IMR-90 (cell line): ENCODE results near the gene ADAMTS14.

Experiments
- BHLHE40 ChIP-seq: fragments of 150-350 bp; IDR thresholded peaks from 2 replicates; pipeline ENCODE4 v1.6.1; 2016; ENCODE audit warnings: mild to moderate bottlenecking, low read depth, low read length
- CEBPB ChIP-seq: IDR thresholded peaks from 2 replicates; pipeline ENCODE4 v1.6.1; 2012; ENCODE audit warnings: low read depth, low read length, improper control_type of control experiment
- CHD1 ChIP-seq: IDR thresholded peaks from 2 replicates; pipeline ENCODE4 v1.6.1; 2012; ENCODE audit warnings: low read depth, low read length, improper control_type of control experiment
- FOS ChIP-seq: fragments of 150-350 bp; IDR thresholded peaks from 2 replicates; pipeline ENCODE4 v1.6.1; 2016; ENCODE audit warnings: low read depth, low read length
- MAZ ChIP-seq: IDR thresholded peaks from 2 replicates; pipeline ENCODE4 v1.6.1; 2012; ENCODE audit warnings: low read depth, mild to moderate bottlenecking, low read length, improper control_type of control experiment, moderate library complexity, borderline replicate concordance
- POLR2A ChIP-seq: IDR thresholded peaks from 2 replicates; pipeline ENCODE4 v1.6.1; 2012; ENCODE audit warnings: mild to moderate bottlenecking, low read depth, low read length
- SMC3 ChIP-seq: fragments of 150-350 bp; IDR thresholded peaks from 2 replicates; pipeline ENCODE4 v1.6.1; 2016; ENCODE audit warnings: low read depth, mild to moderate bottlenecking, antibody characterized with exemption, low read length, moderate library complexity
- TF ChIP-seq, protein P1 (sequence below): conservative IDR thresholded peaks from 2 replicates; pipeline ENCODE4 v1.5.1; 2012; ENCODE audit warnings: mild to moderate bottlenecking, low read depth, low read length, improper control_type of control experiment
- TF ChIP-seq, protein P2 (sequence below): fragments of 150-350 bp; IDR thresholded peaks from 2 replicates; pipeline ENCODE4 v1.6.1; 2017; ENCODE audit warnings: mild to moderate bottlenecking, antibody characterized with exemption, low read length, low read depth
- TF ChIP-seq, protein P3 (sequence below): fragments of 150-350 bp; IDR thresholded peaks from 2 replicates; pipeline ENCODE4 v1.6.1; 2016; ENCODE audit warnings: low read depth, mild to moderate bottlenecking, low read length, moderate library complexity, borderline replicate concordance

DNA sequence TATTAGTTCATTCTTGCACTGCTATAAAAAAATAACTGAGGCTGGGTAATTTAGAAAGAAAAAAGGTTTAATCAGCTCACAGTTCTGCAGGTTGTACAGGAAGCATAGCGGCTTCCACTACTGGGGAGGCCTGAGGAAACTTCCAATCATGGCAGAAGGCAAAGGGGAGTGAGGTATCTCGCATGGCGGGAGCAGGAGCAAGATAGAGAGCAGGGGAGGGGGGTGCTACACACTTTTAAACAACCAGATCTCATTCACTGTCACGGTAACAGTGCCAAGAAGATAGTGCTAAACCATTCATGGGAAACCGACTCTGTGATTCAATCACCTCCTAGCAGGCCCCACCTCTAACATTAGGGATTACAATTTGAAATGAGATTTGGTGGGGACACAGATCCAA lies 11.6 kb downstream of the ADAMTS14 start:
- no peak for TF ChIP-seq POLR2A
- TF ChIP-seq, protein P1, sequence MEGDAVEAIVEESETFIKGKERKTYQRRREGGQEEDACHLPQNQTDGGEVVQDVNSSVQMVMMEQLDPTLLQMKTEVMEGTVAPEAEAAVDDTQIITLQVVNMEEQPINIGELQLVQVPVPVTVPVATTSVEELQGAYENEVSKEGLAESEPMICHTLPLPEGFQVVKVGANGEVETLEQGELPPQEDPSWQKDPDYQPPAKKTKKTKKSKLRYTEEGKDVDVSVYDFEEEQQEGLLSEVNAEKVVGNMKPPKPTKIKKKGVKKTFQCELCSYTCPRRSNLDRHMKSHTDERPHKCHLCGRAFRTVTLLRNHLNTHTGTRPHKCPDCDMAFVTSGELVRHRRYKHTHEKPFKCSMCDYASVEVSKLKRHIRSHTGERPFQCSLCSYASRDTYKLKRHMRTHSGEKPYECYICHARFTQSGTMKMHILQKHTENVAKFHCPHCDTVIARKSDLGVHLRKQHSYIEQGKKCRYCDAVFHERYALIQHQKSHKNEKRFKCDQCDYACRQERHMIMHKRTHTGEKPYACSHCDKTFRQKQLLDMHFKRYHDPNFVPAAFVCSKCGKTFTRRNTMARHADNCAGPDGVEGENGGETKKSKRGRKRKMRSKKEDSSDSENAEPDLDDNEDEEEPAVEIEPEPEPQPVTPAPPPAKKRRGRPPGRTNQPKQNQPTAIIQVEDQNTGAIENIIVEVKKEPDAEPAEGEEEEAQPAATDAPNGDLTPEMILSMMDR: no peak
- TF ChIP-seq CEBPB: no peak
- TF ChIP-seq SMC3: no peak
- TF ChIP-seq CHD1: no peak
- TF ChIP-seq FOS: no peak
- TF ChIP-seq, protein P2, sequence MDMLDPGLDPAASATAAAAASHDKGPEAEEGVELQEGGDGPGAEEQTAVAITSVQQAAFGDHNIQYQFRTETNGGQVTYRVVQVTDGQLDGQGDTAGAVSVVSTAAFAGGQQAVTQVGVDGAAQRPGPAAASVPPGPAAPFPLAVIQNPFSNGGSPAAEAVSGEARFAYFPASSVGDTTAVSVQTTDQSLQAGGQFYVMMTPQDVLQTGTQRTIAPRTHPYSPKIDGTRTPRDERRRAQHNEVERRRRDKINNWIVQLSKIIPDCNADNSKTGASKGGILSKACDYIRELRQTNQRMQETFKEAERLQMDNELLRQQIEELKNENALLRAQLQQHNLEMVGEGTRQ: no peak
- no peak for TF ChIP-seq BHLHE40
- TF ChIP-seq, protein P3, sequence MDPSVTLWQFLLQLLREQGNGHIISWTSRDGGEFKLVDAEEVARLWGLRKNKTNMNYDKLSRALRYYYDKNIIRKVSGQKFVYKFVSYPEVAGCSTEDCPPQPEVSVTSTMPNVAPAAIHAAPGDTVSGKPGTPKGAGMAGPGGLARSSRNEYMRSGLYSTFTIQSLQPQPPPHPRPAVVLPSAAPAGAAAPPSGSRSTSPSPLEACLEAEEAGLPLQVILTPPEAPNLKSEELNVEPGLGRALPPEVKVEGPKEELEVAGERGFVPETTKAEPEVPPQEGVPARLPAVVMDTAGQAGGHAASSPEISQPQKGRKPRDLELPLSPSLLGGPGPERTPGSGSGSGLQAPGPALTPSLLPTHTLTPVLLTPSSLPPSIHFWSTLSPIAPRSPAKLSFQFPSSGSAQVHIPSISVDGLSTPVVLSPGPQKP: no peak
- TF ChIP-seq MAZ: no peak
